Suprapubic skin (tissue), 4 donors: ENCODE measurements around the gene NEURL3. TPM values are rescaled to one million over a fixed set of nuclear protein-coding genes. Genes with fewer than 3 reads are reported as not detected.

Source experiments
- DNase-seq, 2 donors: peaks; one replicate each; pipeline ENCODE4 v3.0.0-alpha.2; 2019; ENCODE audit warnings: low spot score in 2 of 2
- H3K27ac ChIP-seq: fragments of 200-600 bp; sonication (generic); one replicate; pipeline ENCODE4 v1.5.1; 2019
- H3K27me3 ChIP-seq: fragments of 200-600 bp; sonication (generic); one replicate; pipeline ENCODE4 v1.5.1; 2019
- H3K36me3 ChIP-seq: fragments of 200-600 bp; sonication (generic); one replicate; pipeline ENCODE4 v1.5.1; 2019
- H3K4me1 ChIP-seq: fragments of 200-600 bp; sonication (generic); one replicate; pipeline ENCODE4 v1.5.1; 2019
- H3K4me3 ChIP-seq: fragments of 200-600 bp; sonication (generic); one replicate; pipeline ENCODE4 v1.5.1; 2019; ENCODE audit warnings: mild to moderate bottlenecking
- H3K9me3 ChIP-seq: fragments of 200-600 bp; sonication (generic); one replicate; pipeline ENCODE4 v1.5.1; 2019
- CTCF ChIP-seq, 2 donors: fragments of 200-600 bp in 1 of 2; fragments of 450-650 bp in 1 of 2; sonication (generic) in 1 of 2; IDR thresholded peaks; one replicate each; pipeline ENCODE4 v1.5.1; 2016 to 2019; ENCODE audit warnings: antibody characterized with exemption in 2 of 2, mild to moderate bottlenecking in 1 of 2, moderate library complexity in 1 of 2
- EP300 ChIP-seq: sonication (generic); formaldehyde crosslinking; IDR thresholded peaks from one replicate; pipeline ENCODE4 v1.6.1; 2017; ENCODE audit warnings: antibody characterized with exemption
- POLR2A ChIP-seq, 2 donors: fragments of 450-650 bp; IDR thresholded peaks; one replicate each; pipeline ENCODE4 v1.6.1; 2017; ENCODE audit warnings: antibody characterized with exemption in 2 of 2, mild to moderate bottlenecking in 2 of 2, moderate library complexity in 2 of 2
- POLR2AphosphoS5 ChIP-seq, 3 donors: sonication (generic); formaldehyde crosslinking; IDR thresholded peaks; one replicate each; pipeline ENCODE4 v1.6.1; 2017; ENCODE audit warnings: antibody characterized with exemption in 3 of 3
- WGBS: methylation state at CpG from one replicate; pipeline ENCODE4 v1.1.5; 2018; 5-methylcytosine and 5-hydroxymethylcytosine counted together
- total RNA-seq, 4 donors: library from RNA; depleted of rRNA; stranded (reverse); fragments of >200 nt; gene quantifications; one replicate each; pipeline ENCODE4 v1.1.0, GENCODE V29; 2016

The NEURL3 gene
- total RNA-seq, 4 donors from 2014 or later, result 0.52 to 2.6 (median 1.5) TPM

GRCh38 chr2:96511851-96512250 lies 6.7 kb upstream of the NEURL3 start:
- TF ChIP-seq POLR2AphosphoS5 (IDR thresholded peaks at IDR 0.05), result no peak
- no peak for TF ChIP-seq EP300
- TF ChIP-seq CTCF (IDR thresholded peaks at IDR 0.05), result no peak
- no peak for TF ChIP-seq POLR2A (IDR thresholded peaks at IDR 0.05)
- Histone ChIP-seq H3K27ac (no peak overlapping the region), H3K4me3 (no peak overlapping the region), H3K4me1 (peaks cover 21% of the 10 kb centered on the region), H3K27me3 (no peaks in the 10 kb centered on the region), H3K36me3 (no peaks in the 10 kb centered on the region), H3K9me3 (no peaks in the 10 kb centered on the region)
- WGBS, result 100% methylated on average over 3 of the region's 4 CpGs
- no peak for DNase-seq

DNA sequence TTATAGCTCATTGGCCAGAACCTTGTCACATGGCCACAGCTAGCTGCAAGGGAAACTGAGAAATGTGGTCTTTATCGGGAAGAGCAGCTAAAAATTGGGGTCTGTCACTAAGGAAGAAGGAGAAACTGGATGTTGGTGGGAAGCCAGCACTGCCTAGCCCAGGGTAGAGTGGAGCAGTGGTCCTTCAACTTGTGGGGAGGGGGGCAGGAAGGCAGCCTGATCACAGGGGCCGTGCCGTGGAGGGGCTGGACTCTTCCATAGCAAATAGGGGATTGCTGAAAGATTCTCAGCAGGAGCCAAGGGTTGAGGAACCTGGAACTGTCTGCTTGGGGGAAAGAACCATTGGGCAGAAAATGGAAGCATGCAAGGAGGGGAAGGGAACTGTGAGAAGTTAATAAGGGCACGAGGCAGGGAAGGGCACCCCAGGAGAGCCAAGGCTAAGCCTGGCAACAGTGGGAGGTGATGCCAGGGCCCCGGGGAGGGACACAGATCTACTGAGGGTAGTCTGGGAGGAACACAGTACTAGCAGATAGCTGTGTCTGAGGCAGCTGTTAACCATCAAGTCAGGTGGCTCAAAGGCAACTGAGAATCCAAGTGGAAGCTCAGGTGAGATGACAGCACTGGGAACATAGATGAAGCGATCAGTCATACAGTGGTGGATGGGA lies 5.9 kb upstream of the NEURL3 start:
- Histone ChIP-seq H3K4me3 (no peak overlapping the region), H3K27ac (no peak overlapping the region), H3K4me1 (peaks cover 21% of the 10 kb centered on the region), H3K9me3 (no peaks in the 10 kb centered on the region), H3K36me3 (no peaks in the 10 kb centered on the region), H3K27me3 (no peaks in the 10 kb centered on the region)
- TF ChIP-seq POLR2AphosphoS5 (IDR thresholded peaks at IDR 0.05) (no peak), EP300 (no peak), POLR2A (IDR thresholded peaks at IDR 0.05) (no peak), CTCF (IDR thresholded peaks at IDR 0.05) (no peak)
- WGBS, result 83% methylated on average over 6 of the region's 6 CpGs
- no peak for DNase-seq

DNA sequence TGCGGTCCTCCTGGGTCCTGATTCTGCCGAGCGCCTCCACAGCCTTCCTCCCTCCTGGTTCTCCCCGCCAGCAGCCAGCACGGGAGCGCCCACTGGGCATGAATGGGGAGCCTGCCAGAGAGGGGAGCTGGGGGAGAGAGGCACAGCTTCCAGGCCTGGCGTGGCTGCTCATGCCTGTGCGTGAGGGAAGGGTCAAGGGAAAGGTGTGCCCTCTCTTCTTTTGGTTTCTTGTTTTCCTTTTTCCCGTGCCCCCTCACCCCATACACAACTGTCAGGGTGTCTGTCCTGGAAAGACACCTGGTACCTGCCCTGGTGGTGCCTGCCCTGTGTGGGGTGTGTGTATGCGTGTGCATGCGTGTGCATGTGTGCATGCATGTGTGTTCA lies 4.7 kb upstream of the NEURL3 start:
- TF ChIP-seq CTCF (IDR thresholded peaks at IDR 0.05) (no peak), EP300 (no peak), POLR2AphosphoS5 (IDR thresholded peaks at IDR 0.05) (no peak), POLR2A (IDR thresholded peaks at IDR 0.05) (no peak)
- H3K27me3 ChIP-seq, result no peaks in the 10 kb centered on the region
- H3K27ac ChIP-seq, result no peak overlapping the region
- WGBS, result 71% methylated on average over 7 of the region's 11 CpGs
- no peak overlapping the region for H3K4me3 ChIP-seq
- no peak for DNase-seq
- peaks cover 21% of the 10 kb centered on the region for H3K4me1 ChIP-seq
- no peaks in the 10 kb centered on the region for H3K36me3 ChIP-seq
- no peaks in the 10 kb centered on the region for H3K9me3 ChIP-seq

DNA sequence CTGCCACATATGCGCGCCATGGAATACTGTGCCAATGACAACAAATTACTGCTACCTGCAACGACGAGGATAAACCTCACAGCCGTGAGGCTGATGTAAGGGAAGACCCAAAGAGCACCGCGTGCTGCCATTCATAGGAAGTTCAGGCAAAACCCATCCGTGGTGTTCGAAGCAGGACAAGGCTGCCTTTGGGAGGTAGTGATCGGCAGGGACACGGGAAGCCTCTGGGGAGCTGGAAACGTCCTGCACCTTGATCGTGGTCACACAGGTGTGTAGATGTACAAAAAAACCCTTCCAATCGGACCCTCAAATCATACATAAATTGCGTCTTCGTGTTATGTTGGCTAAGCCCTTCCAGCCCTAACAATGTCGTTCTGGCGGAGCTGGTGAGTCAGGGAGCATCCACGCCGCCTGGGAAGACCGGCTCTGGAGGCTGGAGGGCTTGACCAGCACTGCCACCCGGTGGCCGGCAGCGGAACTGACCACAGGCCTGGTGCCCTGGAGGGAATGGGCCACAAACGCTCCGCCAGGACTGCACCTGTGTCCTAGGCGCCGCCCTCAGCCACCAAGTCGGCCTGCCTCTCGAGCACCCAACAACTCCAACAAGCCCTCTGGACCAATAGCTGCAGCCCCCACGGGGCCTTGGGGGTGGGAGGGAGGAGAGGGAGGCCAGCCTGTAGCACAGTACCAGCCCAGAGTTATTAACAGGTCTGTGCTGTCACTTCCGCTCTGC lies 4.1 kb upstream of the NEURL3 start:
- Histone ChIP-seq H3K36me3 (no peaks in the 10 kb centered on the region), H3K27ac (no peak overlapping the region), H3K27me3 (no peaks in the 10 kb centered on the region), H3K4me3 (no peak overlapping the region), H3K4me1 (peaks cover 21% of the 10 kb centered on the region), H3K9me3 (no peaks in the 10 kb centered on the region)
- 40% methylated on average over 19 of the region's 32 CpGs for WGBS
- DNase-seq, result peak; percentile 90 to 93
- TF ChIP-seq POLR2A (IDR thresholded peaks at IDR 0.05), result no peak
- TF ChIP-seq CTCF (IDR thresholded peaks at IDR 0.05), result peak; percentile 91 to 98

DNA sequence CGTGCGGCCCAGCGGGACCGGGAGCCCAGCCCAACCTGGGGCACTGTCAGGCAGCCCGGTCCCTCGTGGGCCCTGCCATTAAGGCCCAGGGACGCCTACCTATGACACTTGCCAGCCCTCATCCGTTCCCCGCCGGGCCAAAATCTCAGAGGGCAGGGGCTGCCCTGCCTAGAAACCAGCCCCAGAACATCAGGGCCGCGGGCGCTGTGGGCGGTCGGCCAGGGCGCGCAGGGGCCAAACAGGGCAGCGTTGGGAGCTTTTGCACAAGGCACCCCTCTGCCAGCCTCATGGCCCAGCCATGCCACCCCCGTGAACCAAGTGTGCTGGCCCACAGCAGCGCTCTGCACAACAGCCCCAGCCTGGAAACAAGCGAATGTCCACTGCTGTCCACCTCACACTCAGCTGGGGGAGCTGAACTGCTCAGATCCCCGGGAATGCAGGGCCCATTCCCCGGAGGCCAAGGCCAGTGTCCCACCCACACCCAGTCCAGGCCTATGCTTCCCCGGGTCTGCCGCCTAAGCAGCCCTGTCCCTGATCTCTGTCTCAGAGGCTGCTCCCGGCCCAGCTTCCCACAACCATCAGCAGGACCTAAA lies 3.5 kb upstream of the NEURL3 start:
- peaks cover 21% of the 10 kb centered on the region for H3K4me1 ChIP-seq
- no peak for DNase-seq
- H3K36me3 ChIP-seq, result no peaks in the 10 kb centered on the region
- TF ChIP-seq CTCF (IDR thresholded peaks at IDR 0.05), result no peak
- no peak for TF ChIP-seq EP300
- TF ChIP-seq POLR2AphosphoS5 (IDR thresholded peaks at IDR 0.05), result no peak
- TF ChIP-seq POLR2A (IDR thresholded peaks at IDR 0.05), result no peak
- H3K27me3 ChIP-seq, result no peaks in the 10 kb centered on the region
- no peak overlapping the region for H3K27ac ChIP-seq
- WGBS, result 62% methylated on average over 20 of the region's 26 CpGs
- no peak overlapping the region for H3K4me3 ChIP-seq
- no peaks in the 10 kb centered on the region for H3K9me3 ChIP-seq
